Urothelium cell line (cell line): ENCODE data around the gene WSCD2.

Source experiments
- DNase-seq: peaks from one replicate; pipeline ENCODE4 v3.0.0; 2011; ENCODE audit warnings: low spot score, mixed read lengths
- FAIRE-seq: peaks from 2 replicates; lab custom pipeline; 2011; peaks lifted over from hg19 to GRCh38; lab: Jason Lieb, UNC

Gene WSCD2

GRCh38 chr12:108129017-108129812, at the start of gene WSCD2:
Gene WSCD2 (plus strand): TSS chr12:108129288. CDS start chr12:108195833, 66,545 bp downstream.
- no peak for FAIRE-seq
- DNase-seq: peak; percentile 66

- DNase-seq (no peak), FAIRE-seq (no peak)
Observed at GRCh38 chr12:108079721-108080120, 49.4 kb upstream of the WSCD2 start.

GRCh38 chr12:108080363-108080762, 48.7 kb upstream of the WSCD2 start:
- DNase-seq (no peak), FAIRE-seq (no peak)

GRCh38 chr12:108082485-108082884, 46.6 kb upstream of the WSCD2 start:
- no peak for FAIRE-seq
- DNase-seq: no peak

GRCh38 chr12:108087900-108088299, 41.2 kb upstream of the WSCD2 start:
- no peak for FAIRE-seq
- DNase-seq: no peak

GRCh38 chr12:108090107-108090899, 38.8 kb upstream of the WSCD2 start:
- no peak for FAIRE-seq
- DNase-seq: no peak

GRCh38 chr12:108090932-108091678, 38.0 kb upstream of the WSCD2 start:
- DNase-seq: no peak
- no peak for FAIRE-seq

GRCh38 chr12:108091679-108092051, 37.4 kb upstream of the WSCD2 start:
- no peak for DNase-seq
- no peak for FAIRE-seq

- FAIRE-seq (no peak), DNase-seq (no peak)
Observed at GRCh38 chr12:108093209-108093608, 35.9 kb upstream of the WSCD2 start.

- DNase-seq: no peak
- no peak for FAIRE-seq
Observed at GRCh38 chr12:108094056-108094649, 34.9 kb upstream of the WSCD2 start.

GRCh38 chr12:108097160-108097911, 31.8 kb upstream of the WSCD2 start:
- DNase-seq (no peak), FAIRE-seq (no peak)

GRCh38 chr12:108098374-108098773, 30.7 kb upstream of the WSCD2 start:
- FAIRE-seq (no peak), DNase-seq (no peak)

- FAIRE-seq (no peak), DNase-seq (no peak)
Observed at GRCh38 chr12:108099073-108099472, 30.0 kb upstream of the WSCD2 start.

GRCh38 chr12:108099778-108100489, 29.2 kb upstream of the WSCD2 start:
- no peak for DNase-seq
- FAIRE-seq: no peak

GRCh38 chr12:108101605-108102175, 27.4 kb upstream of the WSCD2 start:
- FAIRE-seq: no peak
- no peak for DNase-seq

GRCh38 chr12:108102363-108102762, 26.7 kb upstream of the WSCD2 start:
- FAIRE-seq: no peak

GRCh38 chr12:108103087-108103486, 26.0 kb upstream of the WSCD2 start:
- no peak for DNase-seq
- FAIRE-seq: no peak

More at GRCh38 chr12:108102363-108102762, 26.7 kb upstream of the WSCD2 start:
- DNase-seq: no peak

GRCh38 chr12:108103517-108103916, 25.6 kb upstream of the WSCD2 start:
- DNase-seq (no peak), FAIRE-seq (no peak)

- DNase-seq (no peak), FAIRE-seq (no peak)
Observed at GRCh38 chr12:108104657-108105056, 24.4 kb upstream of the WSCD2 start.
